K562 (cell line): Measurements from ENCODE around the gene MCAM. TPM values are rescaled to one million over a fixed set of nuclear protein-coding genes. Genes with fewer than 3 reads are reported as not detected.

Experiments
- BRCA1 ChIP-seq, 2 experiments: fragments of 450-650 bp in 1 of 2; sonication (generic) in 1 of 2; formaldehyde crosslinking in 1 of 2; IDR thresholded peaks; 2 replicates each; pipeline versions ENCODE4 v1.5.0 to v1.6.1; 2017 to 2020; ENCODE audit warnings: mild to moderate bottlenecking in 1 of 2, missing genetic modification reagents in 1 of 2
- FOXK1 ChIP-seq: sonication (generic); formaldehyde crosslinking; IDR thresholded peaks from 2 replicates; pipeline ENCODE4 v1.8.0; 2022; ENCODE audit warnings: missing genetic modification reagents, mild to moderate bottlenecking, borderline replicate concordance
- NCOR1 ChIP-seq: fragments of 450-650 bp; IDR thresholded peaks from 2 replicates; pipeline ENCODE4 v1.6.1; 2016; ENCODE audit warnings: mild to moderate bottlenecking, moderate library complexity
- PPARD ChIP-seq: fragments of 250-450 bp; sonication (Bioruptor Pico); IDR thresholded peaks from 2 replicates; pipeline ENCODE4 v1.8.0; 2022; ENCODE audit warnings: inconsistent platforms, mild to moderate bottlenecking, moderate library complexity
- PYGO2 ChIP-seq: fragments of 450-650 bp; IDR thresholded peaks from 2 replicates; pipeline ENCODE4 v1.6.1; 2016; ENCODE audit warnings: mild to moderate bottlenecking, missing genetic modification characterization, moderate library complexity, missing compliant biosample characterization
- RBM39 ChIP-seq: fragments of 200-400 bp; formaldehyde crosslinking; optimal IDR thresholded peaks from 2 replicates; pipeline ENCODE3; 2018; ENCODE audit warnings: low read depth, low read length
- SP2 ChIP-seq: IDR thresholded peaks from 2 replicates; pipeline ENCODE4 v1.6.1; 2011; ENCODE audit warnings: mild to moderate bottlenecking, low read depth, low read length, moderate library complexity; ENCODE audit not compliant: poor library complexity, severe bottlenecking; ENCODE audit errors: extremely low read depth
- SREBF2 ChIP-seq: sonication (generic); formaldehyde crosslinking; IDR thresholded peaks from 2 replicates; pipeline ENCODE4 v1.4.0; 2020; ENCODE audit warnings: mild to moderate bottlenecking, missing genetic modification reagents
- TCF7L2 ChIP-seq: fragments of 150-350 bp; IDR thresholded peaks from 2 replicates; pipeline ENCODE4 v1.6.1; 2016; ENCODE audit warnings: low read depth, mild to moderate bottlenecking, low read length, moderate library complexity
- ZNF23 ChIP-seq: fragments of 250-450 bp; sonication (Bioruptor Pico); IDR thresholded peaks from 2 replicates; pipeline ENCODE4 v1.4.0; 2020; ENCODE audit warnings: mild to moderate bottlenecking
- ZNF778 ChIP-seq: fragments of 450-650 bp; formaldehyde crosslinking; IDR thresholded peaks from 2 replicates; pipeline ENCODE4 v1.4.0; 2020; ENCODE audit warnings: mild to moderate bottlenecking, moderate library complexity
- polyA plus RNA-seq, 8 experiments: library from polyadenylated mRNA; depleted of rRNA in 4 of 8; stranded (reverse) in 5 of 8; unstranded in 3 of 8; fragments of >200 nt; fragmentation: Nextera tagmentation in 2 of 8; fragmentation: Illumina TruSeq in 1 of 8; extraction: Ambion mirVana in 2 of 8; extraction: Trizol in 1 of 8; gene quantifications; 2 replicates each; pipeline versions ENCODE4 v1.2.1 to v1.2.3, GENCODE V29; 2011 to 2014; ENCODE audit warnings: inconsistent platforms in 1 of 8, missing spikeins in 1 of 8
- total RNA-seq, 7 experiments: library from RNA; depleted of rRNA in 6 of 7; stranded (reverse); fragments of >200 nt in 6 of 7; fragmentation: Illumina TruSeq in 2 of 7; extraction: Trizol in 2 of 7; gene quantifications; 2 replicates each; pipeline versions ENCODE4 v1.2.1 to v1.2.3, GENCODE V29; 2011 to 2021; ENCODE audit warnings: low replicate concordance in 1 of 7
- TF ChIP-seq, protein P1 (sequence below), 2 experiments: IDR thresholded peaks; 2 replicates each; pipeline ENCODE4 v1.6.1; 2012; ENCODE audit warnings: improper control_type of control experiment in 2 of 2, low read depth in 2 of 2, low read length in 2 of 2, borderline replicate concordance in 1 of 2
- TF ChIP-seq, protein P2 (sequence below): fragments of 450-650 bp; IDR thresholded peaks from 2 replicates; pipeline ENCODE4 v1.6.1; 2018; ENCODE audit warnings: mild to moderate bottlenecking, low read depth; ENCODE audit not compliant: partially characterized antibody
- TF ChIP-seq, protein P3 (sequence below): fragments of 450-650 bp; IDR thresholded peaks from 2 replicates; pipeline ENCODE4 v1.6.1; 2017; ENCODE audit warnings: mild to moderate bottlenecking, moderate library complexity
- TF ChIP-seq, protein P4 (sequence below): IDR thresholded peaks from 2 replicates; pipeline ENCODE4 v1.6.1; 2012; ENCODE audit warnings: low read depth, low read length, improper control_type of control experiment, borderline replicate concordance
- TF ChIP-seq, protein P5 (sequence below): fragments of 250-450 bp; sonication (Bioruptor Pico); IDR thresholded peaks from 2 replicates; pipeline ENCODE4 v1.9.0; 2021; ENCODE audit warnings: mild to moderate bottlenecking
- TF ChIP-seq, protein P6 (sequence below): IDR thresholded peaks from 2 replicates; pipeline ENCODE4 v1.6.1; 2014; ENCODE audit warnings: antibody characterized with exemption
- TF ChIP-seq, protein P7 (sequence below): fragments of 450-650 bp; IDR thresholded peaks from 2 replicates; pipeline ENCODE4 v1.6.1; 2016

The MCAM gene
- total and polyA plus RNA-seq, 9 of the 15 experiments (the other 6 are each of a cell fraction or from before 2014, with no cell fraction given), result 14.7 to 118 (median 53.6) TPM

DNA sequence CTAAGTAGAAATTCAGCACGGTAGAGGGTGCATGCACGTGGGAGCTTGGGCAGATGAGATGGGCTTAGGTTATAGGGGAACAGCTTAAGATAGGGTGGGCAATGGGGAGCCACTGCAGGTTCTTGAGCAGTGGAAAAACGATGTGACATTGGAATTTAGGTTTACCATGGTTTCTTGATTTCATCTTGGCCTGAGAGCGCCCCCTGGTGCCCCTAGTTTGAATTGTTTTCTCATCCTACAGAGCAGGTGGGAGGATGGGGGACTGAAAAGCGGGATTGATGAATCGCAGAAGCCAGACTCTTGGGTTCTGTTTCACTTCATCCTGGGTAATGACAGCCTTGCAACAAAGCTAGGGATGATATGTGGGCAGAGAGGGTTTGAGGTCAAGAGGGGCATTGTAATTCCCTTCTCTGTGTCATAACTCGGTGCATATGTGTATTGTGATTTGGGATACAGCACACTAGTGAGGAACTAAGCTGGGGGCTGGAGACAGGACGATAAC, 6.7 kb upstream of the MCAM start (continued):
- TF ChIP-seq, protein P1, sequence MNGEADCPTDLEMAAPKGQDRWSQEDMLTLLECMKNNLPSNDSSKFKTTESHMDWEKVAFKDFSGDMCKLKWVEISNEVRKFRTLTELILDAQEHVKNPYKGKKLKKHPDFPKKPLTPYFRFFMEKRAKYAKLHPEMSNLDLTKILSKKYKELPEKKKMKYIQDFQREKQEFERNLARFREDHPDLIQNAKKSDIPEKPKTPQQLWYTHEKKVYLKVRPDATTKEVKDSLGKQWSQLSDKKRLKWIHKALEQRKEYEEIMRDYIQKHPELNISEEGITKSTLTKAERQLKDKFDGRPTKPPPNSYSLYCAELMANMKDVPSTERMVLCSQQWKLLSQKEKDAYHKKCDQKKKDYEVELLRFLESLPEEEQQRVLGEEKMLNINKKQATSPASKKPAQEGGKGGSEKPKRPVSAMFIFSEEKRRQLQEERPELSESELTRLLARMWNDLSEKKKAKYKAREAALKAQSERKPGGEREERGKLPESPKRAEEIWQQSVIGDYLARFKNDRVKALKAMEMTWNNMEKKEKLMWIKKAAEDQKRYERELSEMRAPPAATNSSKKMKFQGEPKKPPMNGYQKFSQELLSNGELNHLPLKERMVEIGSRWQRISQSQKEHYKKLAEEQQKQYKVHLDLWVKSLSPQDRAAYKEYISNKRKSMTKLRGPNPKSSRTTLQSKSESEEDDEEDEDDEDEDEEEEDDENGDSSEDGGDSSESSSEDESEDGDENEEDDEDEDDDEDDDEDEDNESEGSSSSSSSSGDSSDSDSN (IDR thresholded peaks at IDR 0.05; ENCODE audit: borderline replicate concordance in 1 of 2, low read depth in 2 of 2, low read length in 2 of 2), result no peak
- TF ChIP-seq PPARD (CRISPR knock-in tag), result no peak
- no peak for TF ChIP-seq TCF7L2
- TF ChIP-seq BRCA1 (IDR thresholded peaks at IDR 0.05), result no peak
- no peak for TF ChIP-seq BRCA1 (CRISPR knock-in tag; IDR thresholded peaks at IDR 0.05)
- TF ChIP-seq, protein P2, sequence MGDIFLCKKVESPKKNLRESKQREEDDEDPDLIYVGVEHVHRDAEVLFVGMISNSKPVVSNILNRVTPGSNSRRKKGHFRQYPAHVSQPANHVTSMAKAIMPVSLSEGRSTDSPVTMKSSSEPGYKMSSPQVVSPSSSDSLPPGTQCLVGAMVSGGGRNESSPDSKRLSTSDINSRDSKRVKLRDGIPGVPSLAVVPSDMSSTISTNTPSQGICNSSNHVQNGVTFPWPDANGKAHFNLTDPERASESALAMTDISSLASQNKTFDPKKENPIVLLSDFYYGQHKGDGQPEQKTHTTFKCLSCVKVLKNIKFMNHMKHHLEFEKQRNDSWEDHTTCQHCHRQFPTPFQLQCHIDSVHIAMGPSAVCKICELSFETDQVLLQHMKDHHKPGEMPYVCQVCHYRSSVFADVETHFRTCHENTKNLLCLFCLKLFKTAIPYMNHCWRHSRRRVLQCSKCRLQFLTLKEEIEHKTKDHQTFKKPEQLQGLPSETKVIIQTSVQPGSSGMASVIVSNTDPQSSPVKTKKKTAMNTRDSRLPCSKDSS, result no peak
- TF ChIP-seq RBM39, result peak; percentile 84
- no peak for TF ChIP-seq ZNF778
- no peak for TF ChIP-seq SP2
- TF ChIP-seq, protein P3, sequence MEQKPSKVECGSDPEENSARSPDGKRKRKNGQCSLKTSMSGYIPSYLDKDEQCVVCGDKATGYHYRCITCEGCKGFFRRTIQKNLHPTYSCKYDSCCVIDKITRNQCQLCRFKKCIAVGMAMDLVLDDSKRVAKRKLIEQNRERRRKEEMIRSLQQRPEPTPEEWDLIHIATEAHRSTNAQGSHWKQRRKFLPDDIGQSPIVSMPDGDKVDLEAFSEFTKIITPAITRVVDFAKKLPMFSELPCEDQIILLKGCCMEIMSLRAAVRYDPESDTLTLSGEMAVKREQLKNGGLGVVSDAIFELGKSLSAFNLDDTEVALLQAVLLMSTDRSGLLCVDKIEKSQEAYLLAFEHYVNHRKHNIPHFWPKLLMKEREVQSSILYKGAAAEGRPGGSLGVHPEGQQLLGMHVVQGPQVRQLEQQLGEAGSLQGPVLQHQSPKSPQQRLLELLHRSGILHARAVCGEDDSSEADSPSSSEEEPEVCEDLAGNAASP, result no peak
- TF ChIP-seq NCOR1, result peak; percentile 7; the same call in 1 of the 2 replicates
- TF ChIP-seq SREBF2 (CRISPR knock-in tag), result no peak
- TF ChIP-seq, protein P4, sequence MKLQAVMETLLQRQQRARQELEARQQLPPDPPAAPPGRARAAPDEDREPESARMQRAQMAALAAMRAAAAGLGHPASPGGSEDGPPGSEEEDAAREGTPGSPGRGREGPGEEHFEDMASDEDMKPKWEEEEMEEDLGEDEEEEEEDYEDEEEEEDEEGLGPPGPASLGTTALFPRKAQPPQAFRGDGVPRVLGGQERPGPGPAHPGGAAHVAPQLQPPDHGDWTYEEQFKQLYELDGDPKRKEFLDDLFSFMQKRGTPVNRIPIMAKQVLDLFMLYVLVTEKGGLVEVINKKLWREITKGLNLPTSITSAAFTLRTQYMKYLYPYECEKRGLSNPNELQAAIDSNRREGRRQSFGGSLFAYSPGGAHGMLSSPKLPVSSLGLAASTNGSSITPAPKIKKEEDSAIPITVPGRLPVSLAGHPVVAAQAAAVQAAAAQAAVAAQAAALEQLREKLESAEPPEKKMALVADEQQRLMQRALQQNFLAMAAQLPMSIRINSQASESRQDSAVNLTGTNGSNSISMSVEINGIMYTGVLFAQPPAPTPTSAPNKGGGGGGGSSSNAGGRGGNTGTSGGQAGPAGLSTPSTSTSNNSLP, result no peak
- no peak for TF ChIP-seq FOXK1
- TF ChIP-seq, protein P5, sequence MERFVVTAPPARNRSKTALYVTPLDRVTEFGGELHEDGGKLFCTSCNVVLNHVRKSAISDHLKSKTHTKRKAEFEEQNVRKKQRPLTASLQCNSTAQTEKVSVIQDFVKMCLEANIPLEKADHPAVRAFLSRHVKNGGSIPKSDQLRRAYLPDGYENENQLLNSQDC (CRISPR knock-in tag), result no peak
- TF ChIP-seq, protein P6, sequence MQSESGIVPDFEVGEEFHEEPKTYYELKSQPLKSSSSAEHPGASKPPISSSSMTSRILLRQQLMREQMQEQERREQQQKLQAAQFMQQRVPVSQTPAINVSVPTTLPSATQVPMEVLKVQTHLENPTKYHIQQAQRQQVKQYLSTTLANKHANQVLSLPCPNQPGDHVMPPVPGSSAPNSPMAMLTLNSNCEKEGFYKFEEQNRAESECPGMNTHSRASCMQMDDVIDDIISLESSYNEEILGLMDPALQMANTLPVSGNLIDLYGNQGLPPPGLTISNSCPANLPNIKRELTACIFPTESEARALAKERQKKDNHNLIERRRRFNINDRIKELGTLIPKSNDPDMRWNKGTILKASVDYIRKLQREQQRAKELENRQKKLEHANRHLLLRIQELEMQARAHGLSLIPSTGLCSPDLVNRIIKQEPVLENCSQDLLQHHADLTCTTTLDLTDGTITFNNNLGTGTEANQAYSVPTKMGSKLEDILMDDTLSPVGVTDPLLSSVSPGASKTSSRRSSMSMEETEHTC, result no peak
- no peak for TF ChIP-seq PYGO2 (tag)
- no peak for TF ChIP-seq ZNF23 (CRISPR knock-in tag)
- TF ChIP-seq, protein P7, sequence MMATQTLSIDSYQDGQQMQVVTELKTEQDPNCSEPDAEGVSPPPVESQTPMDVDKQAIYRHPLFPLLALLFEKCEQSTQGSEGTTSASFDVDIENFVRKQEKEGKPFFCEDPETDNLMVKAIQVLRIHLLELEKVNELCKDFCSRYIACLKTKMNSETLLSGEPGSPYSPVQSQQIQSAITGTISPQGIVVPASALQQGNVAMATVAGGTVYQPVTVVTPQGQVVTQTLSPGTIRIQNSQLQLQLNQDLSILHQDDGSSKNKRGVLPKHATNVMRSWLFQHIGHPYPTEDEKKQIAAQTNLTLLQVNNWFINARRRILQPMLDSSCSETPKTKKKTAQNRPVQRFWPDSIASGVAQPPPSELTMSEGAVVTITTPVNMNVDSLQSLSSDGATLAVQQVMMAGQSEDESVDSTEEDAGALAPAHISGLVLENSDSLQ, result no peak
